Stimulated activated CD8-positive, alpha-beta memory T cell treated with anti-CD3 and anti-CD28 coated beads, Interleukin-4, amount 100 ng/mL, for 24 hours (primary cell): ENCODE results near the gene SH2D7.

Experiments
- DNase-seq: peaks from one replicate; pipeline ENCODE4 v3.0.0-alpha.2; 2020; ENCODE audit warnings: low read depth

Gene SH2D7

DNA sequence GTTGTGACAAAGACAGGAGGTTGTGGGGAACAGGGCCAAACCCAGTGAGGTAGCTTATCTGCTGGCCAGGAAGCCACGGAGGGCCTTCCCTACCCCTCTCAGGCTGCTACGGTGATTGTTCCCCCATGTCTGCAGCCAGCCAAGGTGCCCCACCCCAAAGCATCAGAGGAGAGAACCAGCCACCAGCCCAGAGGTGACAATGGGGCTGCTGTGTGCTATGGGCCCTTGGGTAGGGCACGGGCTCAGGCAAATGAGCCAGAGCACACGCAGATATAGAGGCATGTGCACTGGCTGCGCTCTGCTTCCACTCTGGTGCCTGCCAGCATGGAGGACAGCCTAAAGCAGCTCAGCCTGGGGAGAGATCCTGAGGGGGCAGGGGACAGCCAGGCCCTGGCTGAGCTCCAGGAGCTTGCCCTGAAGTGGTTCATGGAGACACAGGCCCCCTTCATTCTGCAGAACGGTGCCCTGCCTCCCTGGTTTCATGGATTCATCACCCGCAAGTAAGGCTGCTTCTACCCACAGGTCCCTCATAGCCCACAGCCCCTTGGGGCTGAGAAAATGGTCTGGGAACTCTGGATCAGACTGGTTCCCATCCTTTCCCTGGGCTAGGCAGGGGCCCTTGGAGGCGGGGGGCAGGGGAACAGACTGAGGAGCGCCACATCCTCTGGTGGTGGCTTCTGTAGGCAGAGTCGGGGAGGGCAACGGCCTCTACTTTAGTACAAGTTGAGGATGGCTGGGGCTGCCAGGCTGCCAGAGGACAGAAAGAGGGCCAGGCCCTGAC, at the start of gene SH2D7:
TSS of gene SH2D7 (plus strand) at position 301 of the 781 bp plus-strand sequence. CDS start at position 325, 24 bp downstream.
- DNase-seq = no peak

DNA sequence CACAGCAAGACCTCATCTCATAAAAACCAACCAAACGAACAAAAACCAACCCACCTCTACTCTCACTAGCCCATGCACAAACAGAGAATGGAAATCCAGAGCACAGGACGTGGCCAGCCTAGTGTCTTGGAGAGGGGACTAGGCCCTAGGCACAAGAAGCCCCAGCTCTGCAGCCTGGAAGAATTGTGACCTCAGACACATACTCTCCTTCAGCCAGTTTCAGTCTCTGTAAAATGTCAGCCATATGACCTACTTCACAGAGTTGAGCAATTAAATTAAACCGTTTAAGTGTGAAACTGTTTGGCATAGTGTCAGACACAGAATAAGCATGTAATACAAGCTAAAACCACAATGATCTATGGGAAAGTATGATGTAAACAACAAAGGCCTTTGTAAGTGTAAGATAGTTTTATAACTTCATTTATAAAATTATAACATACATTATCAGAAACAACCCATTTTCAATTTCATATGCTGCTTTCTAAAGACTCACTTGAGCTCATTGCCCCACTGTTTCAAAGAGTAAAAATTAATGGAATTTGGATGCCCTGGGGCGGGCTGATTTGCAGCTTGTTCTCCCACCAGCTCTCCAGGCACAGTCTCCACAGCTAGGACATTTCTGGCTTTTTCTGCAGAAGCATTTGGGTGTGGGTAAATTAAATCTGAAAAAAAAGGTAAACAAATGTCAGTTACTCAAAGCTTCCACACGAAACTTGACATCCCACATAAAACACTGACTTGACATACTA, 47.8 kb upstream of the SH2D7 start:
- no peak for DNase-seq

DNA sequence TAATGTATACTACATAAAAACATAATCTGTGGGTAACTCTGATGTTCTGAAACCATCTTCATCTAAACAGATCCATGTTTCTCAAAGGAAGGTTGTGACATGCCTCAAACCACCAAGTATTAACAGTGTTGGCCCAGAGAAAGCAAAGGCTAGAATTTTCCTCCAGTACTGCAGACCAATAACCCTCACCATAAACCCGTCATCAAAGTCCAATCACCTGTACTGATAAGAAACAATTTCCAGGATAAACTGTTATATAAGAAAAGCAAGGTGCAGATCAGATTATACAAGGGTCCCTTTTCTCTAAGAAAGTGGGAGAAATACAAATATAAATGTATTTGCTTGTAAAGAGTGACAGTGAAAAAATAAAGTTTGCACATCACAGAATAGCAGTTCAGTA, 47.2 kb upstream of the SH2D7 start:
- no peak for DNase-seq

DNA sequence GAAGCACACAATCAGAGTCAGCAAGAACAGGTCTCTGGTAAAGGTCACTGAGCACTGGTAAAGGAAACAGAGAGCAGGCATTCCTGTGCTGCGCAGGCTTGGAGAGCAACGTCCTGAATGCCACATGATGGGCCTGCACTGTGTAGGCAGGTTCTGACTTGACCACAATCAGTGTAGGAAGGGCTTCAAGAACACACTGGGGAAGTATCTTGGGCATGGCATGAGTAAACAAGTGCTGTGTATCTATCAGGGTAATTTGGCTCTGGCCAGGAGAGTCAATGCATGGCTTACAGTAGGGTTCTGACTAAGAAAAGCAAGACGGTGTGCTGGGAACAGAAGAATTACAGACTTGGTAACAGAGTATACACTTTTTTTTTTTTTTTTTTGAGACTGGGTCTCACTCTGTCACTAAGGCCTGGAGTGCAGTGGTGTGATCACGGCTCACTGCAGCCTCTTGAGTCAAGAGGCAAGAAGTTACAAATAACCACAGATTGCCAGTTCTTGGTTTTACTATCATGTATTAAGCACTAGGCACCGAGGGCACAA, 45.5 kb upstream of the SH2D7 start:
- no peak for DNase-seq

DNA sequence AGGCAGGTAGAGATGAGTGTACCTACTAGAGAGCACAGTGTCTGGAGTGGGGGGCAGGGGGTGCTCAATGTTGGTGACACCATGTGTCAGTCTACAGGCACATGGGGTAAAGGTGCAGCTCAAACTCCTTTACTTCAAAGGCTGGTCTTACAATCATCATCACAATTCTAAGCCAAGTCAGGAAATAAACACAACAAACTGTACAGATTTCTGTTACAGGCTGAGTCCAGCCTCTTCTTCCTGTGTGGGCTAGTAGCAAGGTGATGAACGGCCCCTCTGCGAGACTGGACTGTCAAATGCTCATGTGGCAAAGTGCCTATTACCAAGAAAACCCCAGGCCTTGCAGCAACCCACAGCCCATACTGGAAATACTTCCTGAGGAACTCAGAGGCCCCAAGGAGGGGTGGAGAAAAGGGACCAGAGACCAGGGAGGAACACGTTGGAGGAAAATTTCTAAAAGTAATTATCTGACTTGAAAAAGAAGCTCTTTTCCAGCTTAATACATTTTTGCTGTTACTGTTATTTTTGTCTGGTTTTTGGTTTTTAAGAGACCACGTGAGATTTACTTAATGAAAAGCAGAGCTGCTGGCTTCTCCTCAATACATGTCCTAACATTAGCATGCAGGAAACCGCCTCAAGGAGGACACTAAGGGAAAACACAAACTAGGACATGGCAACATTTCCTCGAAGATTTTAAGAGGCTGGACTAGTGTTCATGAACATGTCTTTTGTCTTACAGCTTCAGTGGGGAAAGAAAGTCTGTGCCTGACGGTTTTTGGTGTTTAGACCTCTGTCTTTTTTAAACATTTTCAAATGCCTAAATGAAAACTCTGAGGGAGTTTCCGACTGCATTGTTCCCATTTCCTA, 44.4 kb upstream of the SH2D7 start:
- DNase-seq = no peak

DNA sequence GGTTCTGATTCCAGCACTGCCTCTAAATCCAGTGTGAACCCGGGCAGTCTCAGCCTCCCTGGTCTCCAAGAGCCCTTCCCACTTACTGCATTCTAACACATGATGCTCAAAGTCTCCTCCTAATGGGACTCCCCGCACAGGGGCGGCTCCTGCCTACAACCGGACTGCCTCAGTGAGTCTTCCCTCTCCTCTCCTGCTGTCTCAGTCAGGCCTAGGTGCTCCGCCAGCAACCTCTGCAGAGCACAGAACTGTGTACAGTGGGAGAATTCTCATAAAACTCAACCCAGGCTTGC, 43.8 kb upstream of the SH2D7 start:
- DNase-seq = no peak

- peak; percentile 55 for DNase-seq
Observed at GRCh38 chr15:78049691-78050440, 42.5 kb upstream of the SH2D7 start.

- no peak for DNase-seq
Observed at GRCh38 chr15:78050441-78050809, 41.9 kb upstream of the SH2D7 start.

GRCh38 chr15:78050826-78051225, 41.5 kb upstream of the SH2D7 start:
- DNase-seq = no peak

DNA sequence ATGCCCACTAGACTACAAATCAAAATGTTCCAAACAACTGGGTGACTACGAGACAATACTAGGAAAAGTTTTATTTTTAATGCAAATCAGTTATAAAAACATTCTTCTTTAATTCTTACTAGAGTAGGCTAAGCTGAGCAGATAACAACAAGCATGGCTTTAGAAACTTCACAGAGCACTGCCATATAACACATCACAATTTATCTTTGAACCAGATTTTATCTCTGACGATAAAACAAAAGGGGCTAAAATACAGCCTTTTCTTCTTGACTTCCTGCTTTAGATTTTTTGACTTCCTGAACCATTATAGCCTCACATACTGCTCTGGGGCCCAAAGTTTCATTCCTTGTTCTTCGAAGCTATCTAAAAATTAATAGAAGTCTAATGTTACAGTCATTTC, 40.8 kb upstream of the SH2D7 start:
- DNase-seq = no peak

DNA sequence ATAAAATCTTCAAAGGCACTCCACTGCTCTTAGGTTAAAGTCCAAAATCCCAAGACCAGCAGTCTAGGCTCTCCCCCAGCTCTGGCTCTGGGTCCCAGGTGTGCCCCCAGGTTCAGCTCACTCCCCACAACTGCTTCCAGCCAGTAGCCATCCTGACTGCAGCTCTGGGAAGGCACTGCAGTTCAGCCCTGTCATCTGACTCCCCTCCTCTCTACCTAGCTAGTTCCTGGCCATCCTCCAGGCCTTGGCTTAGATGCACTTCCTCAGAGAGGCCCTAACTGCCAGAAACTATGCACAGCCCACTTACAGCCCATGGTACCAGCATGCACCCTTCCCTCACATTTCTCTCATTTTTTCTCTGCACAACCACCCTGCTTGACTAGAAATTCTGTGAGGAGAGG, 40.4 kb upstream of the SH2D7 start:
- DNase-seq = no peak

GRCh38 chr15:78052545-78052944, 39.8 kb upstream of the SH2D7 start:
- DNase-seq = no peak

- no peak for DNase-seq
Observed at GRCh38 chr15:78054518-78054917, 37.8 kb upstream of the SH2D7 start.

DNA sequence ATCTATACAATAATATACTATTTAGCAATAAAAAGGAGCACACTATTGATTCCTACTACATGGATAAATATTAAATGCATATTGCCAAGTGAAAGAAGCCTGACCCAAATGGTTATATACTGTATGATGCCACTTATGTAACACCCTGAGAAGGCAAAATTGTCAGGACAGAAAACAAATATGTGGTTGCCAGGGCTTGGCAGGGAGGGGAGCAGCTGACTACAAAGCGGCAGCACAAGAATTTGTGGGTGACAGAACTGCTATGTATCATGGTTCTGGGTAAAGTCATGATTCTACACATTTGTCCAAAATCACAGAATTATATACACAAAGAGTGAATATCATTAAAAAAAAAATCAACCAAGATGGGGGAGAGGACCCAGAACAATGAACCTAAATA, 37.4 kb upstream of the SH2D7 start:
- DNase-seq = no peak

DNA sequence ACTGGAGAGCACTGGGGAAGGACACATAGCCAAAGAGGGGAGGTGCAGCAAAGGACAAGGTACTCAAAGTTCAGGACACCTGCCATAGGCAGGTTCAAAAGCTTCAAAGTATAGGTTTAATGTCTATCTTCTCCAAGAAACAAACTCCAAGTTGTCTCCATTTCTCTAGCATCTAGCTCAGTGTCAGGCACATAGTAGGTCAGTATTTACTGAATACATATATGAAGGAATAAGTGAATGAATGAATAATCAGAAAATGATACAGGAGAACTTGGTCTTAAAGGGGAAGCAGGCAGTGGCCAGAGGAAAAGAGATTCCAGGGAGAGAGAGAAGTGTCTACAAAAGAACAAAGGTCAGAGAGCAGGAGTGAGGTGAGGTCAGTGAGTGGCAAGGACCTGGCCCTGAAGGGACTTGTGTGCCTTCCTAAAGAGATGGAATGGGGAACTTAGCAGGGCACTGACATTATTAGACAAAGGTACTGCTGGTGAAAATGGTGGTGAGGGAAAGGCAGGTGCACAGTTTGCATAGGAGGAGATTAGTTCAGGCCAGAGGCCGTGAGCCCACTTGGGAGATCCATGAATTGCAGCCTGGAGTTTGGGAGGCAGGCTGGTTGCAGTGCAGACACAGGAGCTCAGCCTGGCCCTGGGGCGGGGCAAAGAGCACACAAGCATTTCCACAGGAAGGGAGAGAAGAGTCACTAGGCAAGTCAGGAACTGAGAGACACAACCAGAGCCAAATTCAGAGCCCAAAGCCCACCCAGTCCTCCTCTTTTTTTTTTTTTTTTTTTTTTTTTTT, 36.2 kb upstream of the SH2D7 start:
- no peak for DNase-seq

GRCh38 chr15:78056714-78057269, 35.6 kb upstream of the SH2D7 start:
- DNase-seq = no peak

DNA sequence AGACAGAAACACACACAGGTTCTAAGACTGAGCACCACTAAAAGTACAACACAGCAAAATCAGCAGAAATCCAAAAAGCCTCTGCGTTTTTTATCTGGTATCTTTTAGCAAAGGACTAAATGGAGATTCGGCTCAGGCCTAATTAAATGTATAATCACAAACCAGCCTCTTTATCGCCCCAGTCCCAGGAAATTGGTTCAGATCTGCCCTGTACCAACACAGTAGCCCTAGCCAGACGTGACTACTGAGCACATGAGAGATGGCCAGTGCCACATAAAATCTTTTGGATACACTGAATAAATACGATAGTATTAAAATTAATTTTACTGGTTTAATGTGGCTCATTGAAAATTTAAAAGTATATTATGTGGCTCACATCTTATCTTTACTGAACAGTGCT, 34.6 kb upstream of the SH2D7 start:
- no peak for DNase-seq

DNA sequence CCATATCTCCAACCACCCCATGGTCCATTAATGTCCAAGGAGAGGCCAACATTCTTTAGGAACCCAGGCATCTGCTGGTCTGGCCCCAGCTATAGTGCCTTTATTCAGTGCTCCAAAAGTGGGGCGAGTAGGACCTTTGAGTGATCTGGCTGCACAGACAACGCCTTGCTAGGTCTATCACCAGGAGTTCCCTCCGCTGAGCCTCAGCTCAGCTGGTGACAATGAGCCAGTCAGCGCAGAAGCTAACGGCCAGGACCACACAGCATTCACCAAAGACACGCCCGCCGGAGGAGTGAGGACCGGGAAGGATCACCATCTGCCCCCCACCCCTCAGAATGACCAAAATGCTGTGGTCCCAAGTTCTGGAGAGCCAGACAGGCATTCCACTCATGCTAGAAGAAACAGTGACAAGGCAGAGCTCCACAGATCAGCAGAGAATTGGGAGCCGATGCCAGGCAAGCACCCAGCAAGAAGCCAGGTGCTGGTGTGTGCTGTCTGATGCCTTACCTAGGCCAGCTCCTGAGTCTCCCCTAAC, 33.9 kb upstream of the SH2D7 start:
- no peak for DNase-seq

DNA sequence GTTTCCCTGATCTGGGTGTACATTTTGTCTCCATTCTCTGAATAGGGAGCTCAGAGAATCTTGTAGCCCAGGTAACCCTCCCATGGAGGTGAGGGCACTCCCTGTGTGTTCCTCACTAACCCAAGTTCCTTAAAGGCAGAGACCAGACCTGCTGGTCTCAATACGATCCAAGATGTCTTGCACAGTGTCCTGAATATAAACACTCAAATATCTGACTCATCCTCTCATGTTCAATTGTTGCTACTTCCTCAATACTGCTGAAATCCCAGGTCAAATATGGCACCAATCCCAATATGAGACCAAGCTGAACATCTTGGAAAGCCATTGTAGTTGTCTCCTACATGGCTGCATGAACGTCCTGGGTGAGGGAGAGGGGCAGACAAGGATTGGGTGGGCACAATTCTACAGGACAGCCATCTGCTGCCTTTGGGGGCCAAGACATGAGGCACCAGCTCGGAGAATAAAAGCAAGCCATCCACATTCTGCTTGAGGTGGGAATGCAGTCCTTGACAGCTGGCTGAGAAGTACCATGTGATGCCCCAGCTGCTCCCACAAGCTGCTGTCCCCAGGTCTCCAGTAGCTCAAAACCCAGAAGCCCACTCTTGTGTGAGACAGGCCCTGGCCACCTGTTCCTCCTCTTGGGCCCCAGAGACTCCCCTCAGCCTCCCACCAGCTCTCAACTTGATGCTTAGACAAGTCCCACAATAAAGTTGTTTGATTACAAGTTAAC, 33.1 kb upstream of the SH2D7 start:
- DNase-seq = no peak

DNA sequence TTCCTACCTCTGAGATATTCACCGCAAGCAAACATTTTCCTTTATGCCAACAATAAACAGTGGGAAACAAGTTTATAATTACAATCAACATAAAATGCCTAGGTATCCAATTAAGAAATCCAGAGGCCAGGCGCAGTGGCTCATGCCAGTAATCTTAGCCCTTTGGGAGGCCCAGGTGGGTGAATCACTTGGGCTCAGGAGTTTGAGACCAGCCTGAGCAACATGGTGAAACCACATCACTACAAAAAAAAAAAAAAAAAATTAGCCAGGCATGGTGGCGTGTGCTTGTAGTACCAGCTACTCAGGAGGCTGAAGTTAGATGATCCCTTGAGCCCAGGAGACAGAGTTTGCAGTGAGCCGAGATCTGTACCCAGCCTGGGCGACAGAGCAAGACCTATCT, 32.1 kb upstream of the SH2D7 start:
- DNase-seq = no peak
